DMS53 (cell line): ENCODE measurements around the gene ZBTB7C.

Experiments
- DNase-seq: peaks from one replicate; lab custom pipeline; 2025; lab: John Stamatoyannopoulos, UW

ZBTB7C gene

GRCh38 chr18:48059455-48060010 is 349.6 kb downstream of the ZBTB7C start:
- DNase-seq, result no peak

DNA sequence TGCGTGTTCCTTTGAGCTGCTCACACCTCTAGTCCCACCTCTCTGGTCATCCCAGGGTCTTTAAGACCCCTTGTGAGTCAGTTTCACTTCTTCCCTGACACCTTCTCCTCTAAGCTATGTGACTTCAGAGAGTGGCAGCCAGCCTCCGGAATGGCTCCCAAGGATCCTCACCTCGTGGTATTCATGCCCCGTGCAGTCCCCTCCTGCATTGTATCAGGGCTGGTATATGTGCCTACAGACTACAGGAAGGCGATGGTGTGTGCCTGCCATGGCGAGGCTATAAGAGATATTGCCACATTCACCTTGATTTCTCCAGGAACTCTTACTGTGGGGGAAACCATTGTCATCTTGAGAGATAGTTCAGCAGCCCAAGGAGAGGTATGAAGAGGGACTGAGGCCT is 350.7 kb downstream of the ZBTB7C start:
- no peak for DNase-seq

DNA sequence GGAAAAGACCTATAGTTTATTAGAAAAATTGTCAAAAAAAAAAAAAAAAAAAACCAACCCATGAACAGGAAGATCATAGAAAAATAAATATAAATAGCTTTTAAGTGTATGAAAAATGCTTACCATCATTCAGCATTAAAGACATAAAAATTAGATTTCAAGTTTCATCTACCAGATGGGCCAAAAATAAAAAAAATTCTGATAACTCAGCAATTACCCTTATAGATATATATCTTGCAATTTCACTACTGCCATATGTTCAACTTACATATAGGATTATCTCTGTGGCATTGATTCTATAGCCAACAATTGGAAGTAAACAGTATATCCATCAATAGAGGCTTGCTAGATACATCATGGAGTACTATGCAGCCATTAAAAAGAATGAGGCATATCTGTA is 352.2 kb downstream of the ZBTB7C start:
- no peak for DNase-seq

DNA sequence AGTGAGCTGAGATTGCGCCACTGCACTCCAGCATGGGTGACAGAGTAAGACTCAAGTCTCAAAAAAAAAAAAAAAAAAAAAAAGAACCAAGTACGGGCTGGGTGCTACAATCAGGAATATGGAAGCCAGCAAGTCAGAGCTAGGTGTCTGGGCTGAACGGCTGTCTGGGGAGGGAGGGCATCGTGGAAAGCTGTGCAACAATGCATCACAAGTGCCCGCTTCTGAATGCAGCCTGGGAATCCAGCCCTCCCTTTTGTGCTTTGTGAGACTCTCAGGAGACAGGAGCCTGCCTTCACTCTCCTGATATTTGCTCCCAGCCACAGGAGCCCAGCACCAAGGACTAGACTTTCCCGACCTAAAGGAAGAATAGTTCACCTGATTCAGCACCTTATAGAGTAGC is 353.8 kb downstream of the ZBTB7C start:
- no peak for DNase-seq

- no peak for DNase-seq
Observed at GRCh38 chr18:48053881-48054816, 355.0 kb downstream of the ZBTB7C start.

DNA sequence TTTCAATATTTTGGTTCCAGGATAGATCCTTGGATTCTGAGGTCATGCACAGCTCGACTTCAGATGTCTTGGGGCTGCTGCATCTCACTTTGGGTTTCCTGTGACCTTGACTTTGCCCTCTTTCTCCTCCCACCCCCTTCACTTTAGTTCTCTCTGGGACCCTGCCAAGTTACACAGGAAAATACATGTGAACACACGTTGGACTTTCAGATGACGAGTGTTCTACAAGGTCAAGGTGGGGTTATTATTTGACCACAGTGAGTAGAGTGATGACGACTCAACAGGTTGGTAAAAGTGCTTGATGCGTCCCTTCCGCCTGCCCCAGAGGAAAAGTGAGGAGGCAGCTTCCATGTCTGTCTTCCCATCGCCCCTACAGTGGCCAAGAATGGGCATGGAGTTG is 356.3 kb downstream of the ZBTB7C start:
- DNase-seq, result no peak

DNA sequence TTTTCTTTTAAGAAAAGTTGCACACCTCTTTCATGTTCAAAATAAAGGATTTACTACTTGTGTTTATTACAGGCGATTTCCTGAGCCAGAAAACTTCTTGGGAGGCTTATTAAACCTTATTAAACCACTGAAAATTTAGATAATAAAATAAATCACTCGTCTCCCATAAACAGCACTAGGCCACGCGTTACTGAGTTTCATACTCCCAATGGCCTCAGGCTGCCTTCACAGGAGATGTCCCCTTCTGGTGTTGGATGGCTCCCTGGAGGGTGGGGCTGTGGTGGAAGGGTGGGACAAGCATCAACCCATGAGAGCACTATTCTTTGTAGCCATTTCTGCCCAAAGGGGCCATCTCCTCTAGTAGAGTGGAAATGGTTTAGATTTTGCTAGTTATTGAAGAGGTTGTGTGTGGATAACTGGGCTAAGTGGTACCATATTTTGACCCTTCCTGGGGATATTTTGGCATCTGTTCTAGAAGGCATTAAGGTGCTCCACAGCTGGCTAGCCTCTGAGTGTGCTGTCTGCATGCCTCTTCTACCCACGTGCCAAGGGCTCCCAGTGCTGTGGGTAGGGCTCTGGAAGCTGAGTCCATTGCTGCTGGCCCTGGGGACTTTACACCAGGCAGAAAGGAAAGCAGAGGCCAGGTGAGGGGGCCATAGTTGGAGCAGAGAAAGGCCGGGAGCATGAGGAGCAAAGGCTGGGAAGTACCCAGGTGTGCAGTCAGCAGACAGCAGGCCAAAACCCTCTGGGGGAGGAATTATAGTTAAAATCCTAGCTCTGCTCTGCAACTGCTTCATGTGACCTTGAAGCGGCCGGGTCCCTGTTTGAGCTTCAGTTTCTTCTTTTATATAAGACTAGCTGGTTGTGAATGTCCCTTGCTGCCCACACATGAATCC is 357.0 kb downstream of the ZBTB7C start:
- no peak for DNase-seq

DNA sequence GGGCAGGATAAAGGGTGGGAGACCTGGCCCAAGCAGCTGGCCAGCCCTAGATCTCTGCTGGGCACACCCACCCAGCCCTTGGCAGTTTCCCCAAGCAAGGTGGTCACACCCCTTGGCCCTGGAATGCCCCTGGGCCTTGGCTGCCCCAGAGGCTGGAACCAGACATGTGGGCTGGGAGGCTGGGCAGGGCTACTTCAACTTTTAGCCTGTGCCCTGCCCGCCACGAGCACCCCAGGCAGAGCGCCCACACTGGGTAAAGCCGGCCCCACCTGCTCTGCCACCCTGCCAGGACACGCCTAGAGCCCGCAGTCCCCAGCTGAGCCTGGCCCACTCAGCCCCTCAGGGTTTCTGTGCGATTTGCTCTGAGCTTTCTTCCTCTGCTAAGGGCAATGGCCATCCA is 359.0 kb downstream of the ZBTB7C start:
- DNase-seq, result no peak

- DNase-seq, result no peak
Observed at GRCh38 chr18:48049757-48050156, 359.4 kb downstream of the ZBTB7C start.

- DNase-seq, result no peak
Observed at GRCh38 chr18:48048251-48048650, 360.9 kb downstream of the ZBTB7C start.

DNA sequence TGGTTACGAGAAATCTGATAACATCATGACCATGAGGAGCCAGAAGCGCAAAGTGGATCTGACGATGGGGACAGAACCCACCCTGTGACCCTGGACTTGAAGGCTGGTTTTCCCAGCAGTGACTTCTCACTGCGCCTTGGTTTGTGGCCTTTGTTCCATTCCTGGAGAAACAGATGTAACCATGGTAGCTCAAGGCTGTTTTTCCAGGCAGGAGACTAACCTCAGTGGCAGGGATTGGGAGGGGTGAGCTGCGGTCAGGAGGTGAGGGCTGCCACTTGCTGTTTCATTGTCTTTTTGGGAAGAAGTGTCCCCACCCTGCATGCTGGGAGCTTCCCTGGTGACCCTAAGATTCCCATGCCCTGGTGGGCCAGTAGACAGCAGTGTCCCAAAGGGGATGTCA is 362.3 kb downstream of the ZBTB7C start:
- DNase-seq, result no peak

GRCh38 chr18:48045744-48046143 is 363.4 kb downstream of the ZBTB7C start:
- DNase-seq, result no peak

- DNase-seq, result no peak
Observed at GRCh38 chr18:48044944-48045343, 364.2 kb downstream of the ZBTB7C start.

DNA sequence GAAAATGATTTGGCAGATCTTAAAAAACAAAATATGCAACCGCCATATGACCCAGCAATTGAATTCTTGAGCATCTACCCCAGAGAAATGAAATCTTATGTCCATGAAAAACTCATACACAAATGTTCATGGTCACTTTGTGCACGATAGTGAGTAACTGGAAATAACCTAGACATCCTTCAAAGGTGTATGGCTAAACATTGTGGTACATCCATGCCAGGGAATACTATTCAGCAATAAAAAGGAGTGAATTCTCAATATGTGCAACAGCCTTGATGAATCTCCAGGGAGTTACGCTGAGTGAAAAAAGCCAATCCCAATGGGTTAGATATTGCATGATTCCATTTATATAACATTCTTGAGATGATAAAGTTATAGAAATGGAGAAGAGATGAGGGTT is 366.0 kb downstream of the ZBTB7C start:
- DNase-seq, result no peak

- DNase-seq, result no peak
Observed at GRCh38 chr18:48042431-48042830, 366.8 kb downstream of the ZBTB7C start.

GRCh38 chr18:48040457-48041110 is 368.6 kb downstream of the ZBTB7C start:
- no peak for DNase-seq

DNA sequence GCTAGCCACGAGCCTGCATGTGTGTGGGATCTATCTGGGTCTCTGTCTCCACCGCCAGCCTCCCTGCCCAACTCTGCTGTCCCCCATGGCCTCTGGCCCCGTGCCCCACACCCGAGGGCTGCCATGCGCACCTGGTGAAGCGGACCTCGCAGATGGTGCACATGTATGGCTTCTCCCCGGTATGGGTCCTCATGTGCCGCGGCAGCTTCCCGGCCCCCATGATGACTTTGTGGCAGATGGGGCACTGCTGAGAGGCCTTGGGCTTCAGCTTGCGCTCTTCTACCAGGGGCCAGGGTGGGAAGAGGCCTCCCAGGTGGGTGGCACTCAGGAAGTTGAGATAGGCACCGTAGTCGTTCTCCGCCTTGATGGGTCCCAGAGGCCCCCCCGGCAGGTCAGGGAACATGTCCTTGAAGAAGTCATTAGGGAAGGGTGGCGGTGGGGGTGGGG is 369.4 kb downstream of the ZBTB7C start:
- DNase-seq, result no peak

- no peak for DNase-seq
Observed at GRCh38 chr18:48038636-48039035, 370.5 kb downstream of the ZBTB7C start.

- peak; percentile 61 for DNase-seq
Observed at GRCh38 chr18:48037481-48038271, 371.5 kb downstream of the ZBTB7C start.

DNA sequence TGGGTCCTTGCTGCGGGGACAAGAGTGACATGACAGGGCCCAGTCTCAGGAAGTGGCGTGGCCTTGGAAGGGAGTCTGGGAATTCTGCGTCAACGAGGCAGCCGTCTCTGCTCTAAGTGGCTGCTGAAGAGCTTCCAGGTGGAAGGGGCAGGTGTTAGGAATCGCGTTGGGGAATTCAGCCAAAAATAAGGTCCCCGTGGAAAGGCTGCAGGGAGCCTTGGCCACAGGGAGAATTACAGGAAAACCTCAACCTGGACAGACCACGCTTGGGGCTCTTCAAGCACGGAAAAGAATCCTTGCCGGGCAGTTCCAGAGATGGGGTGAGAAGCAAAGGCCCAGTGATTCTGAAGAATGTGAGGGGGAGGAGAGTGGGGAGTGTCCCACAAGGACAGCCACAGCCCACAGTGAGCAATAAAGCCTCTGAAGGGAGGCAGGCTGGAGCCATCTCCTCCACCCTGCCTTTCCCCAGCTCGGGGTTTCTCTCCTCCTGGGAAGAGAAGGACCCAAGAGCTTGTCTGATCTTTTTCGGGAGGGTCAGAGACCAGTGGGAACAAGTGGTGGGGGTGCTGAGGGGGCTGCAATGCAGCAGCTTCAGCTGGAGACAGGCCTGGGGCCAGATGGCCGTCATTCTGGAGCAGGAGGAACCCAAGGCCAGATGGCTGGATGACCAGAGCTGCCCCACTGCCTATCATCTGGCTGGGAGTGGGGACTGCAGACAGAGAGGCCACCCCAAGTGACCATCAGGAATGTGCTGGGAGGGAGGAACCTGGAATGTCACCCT is 372.4 kb downstream of the ZBTB7C start:
- peak; percentile 80 for DNase-seq
